ENCODE results near the gene ADORA1.

DNA sequence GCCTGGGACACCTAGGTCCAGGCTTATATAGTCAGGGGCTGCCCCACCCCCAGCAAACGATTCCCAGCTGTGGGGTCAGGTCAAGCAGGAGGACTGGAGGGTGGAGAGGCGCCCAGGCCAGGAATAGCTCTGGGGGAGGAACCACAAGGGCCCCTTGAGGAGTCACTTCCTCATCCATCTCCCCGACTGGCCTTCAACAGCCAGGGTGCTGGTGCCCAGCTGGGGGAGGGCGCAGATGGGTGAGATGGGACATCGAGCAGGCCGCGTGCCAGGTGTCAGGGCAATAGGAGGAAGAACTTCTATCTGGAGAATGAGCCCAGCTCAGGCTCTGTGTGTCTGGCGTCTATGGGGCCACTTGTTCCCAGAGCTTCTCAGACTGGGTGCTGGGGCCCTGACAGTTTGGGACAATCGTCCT is 48.3 kb downstream of the ADORA1 start:
- TF ChIP-seq, protein P1, sequence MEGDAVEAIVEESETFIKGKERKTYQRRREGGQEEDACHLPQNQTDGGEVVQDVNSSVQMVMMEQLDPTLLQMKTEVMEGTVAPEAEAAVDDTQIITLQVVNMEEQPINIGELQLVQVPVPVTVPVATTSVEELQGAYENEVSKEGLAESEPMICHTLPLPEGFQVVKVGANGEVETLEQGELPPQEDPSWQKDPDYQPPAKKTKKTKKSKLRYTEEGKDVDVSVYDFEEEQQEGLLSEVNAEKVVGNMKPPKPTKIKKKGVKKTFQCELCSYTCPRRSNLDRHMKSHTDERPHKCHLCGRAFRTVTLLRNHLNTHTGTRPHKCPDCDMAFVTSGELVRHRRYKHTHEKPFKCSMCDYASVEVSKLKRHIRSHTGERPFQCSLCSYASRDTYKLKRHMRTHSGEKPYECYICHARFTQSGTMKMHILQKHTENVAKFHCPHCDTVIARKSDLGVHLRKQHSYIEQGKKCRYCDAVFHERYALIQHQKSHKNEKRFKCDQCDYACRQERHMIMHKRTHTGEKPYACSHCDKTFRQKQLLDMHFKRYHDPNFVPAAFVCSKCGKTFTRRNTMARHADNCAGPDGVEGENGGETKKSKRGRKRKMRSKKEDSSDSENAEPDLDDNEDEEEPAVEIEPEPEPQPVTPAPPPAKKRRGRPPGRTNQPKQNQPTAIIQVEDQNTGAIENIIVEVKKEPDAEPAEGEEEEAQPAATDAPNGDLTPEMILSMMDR (conservative IDR thresholded peaks at IDR 0.05; ENCODE audit: low read depth, low read length), result no peak
- no peak for TF ChIP-seq EZH2 (IDR thresholded peaks at IDR 0.05; ENCODE audit: borderline replicate concordance, low read depth, low read length, poor library complexity, severe bottlenecking)
